Endothelial cell of umbilical vein (primary cell): ENCODE data around the gene GCNT2. TPM values are rescaled to one million over a fixed set of nuclear protein-coding genes. Genes with fewer than 3 reads are reported as not detected.

Experiments used
- BruUV-seq: library from RNA; stranded (reverse); fragments of 400-500 nt; replicated peaks from 2 replicates; lab custom pipeline; 2021; lab: Mats Ljungman, UMichigan
- CTCF ChIA-PET: fragments of 300-600, 350-600 bp; sonication (Branson Sonifier 250); formaldehyde crosslinking; loops from one replicate; lab custom pipeline; 2021; ENCODE audit warnings: antibody characterized with exemption, inconsistent platforms; lab: Charles Lee
- POLR2A ChIA-PET: fragments of 300-600, 350-600 bp; sonication (Branson Sonifier 250); formaldehyde crosslinking; loops from one replicate; lab custom pipeline; 2021; ENCODE audit warnings: antibody characterized with exemption, inconsistent platforms; lab: Charles Lee
- DNase-seq: peaks from one replicate; pipeline ENCODE4 v3.0.0-alpha.2; 2011; ENCODE audit warnings: low read depth, low spot score
- FAIRE-seq: peaks from 2 replicates; lab custom pipeline; 2011; peaks lifted over from hg19 to GRCh38; lab: Jason Lieb, UNC
- H2AFZ ChIP-seq: 2 replicates; pipeline ENCODE4 v1.6.0; 2012; ENCODE audit warnings: low read depth, low read length, control low read depth, inconsistent platforms
- H3K27ac ChIP-seq: 2 replicates; pipeline ENCODE4 v1.5.1; 2011; ENCODE audit warnings: low read depth, mild to moderate bottlenecking, control low read depth, low read length, moderate library complexity; ENCODE audit not compliant: insufficient read depth
- H3K27me3 ChIP-seq, 2 experiments: 2 replicates each; pipeline versions ENCODE4 v1.6.0 to v1.6.1; 2011; ENCODE audit warnings: low read length in 2 of 2, mixed read lengths in 1 of 2; ENCODE audit not compliant: control insufficient read depth in 2 of 2, insufficient read depth in 2 of 2
- H3K36me3 ChIP-seq, 2 experiments: 2 replicates in 1 of 2; 3 replicates in 1 of 2; pipeline ENCODE4 v1.5.1; 2011; ENCODE audit warnings: low read length in 2 of 2, mild to moderate bottlenecking in 1 of 2, moderate library complexity in 1 of 2; ENCODE audit not compliant: control insufficient read depth in 2 of 2, insufficient read depth in 2 of 2; ENCODE audit errors: extremely low read depth in 1 of 2
- H3K4me1 ChIP-seq: 3 replicates; pipeline ENCODE4 v1.5.1; 2011; ENCODE audit warnings: mild to moderate bottlenecking, low read length; ENCODE audit not compliant: control insufficient read depth, insufficient read depth; ENCODE audit errors: extremely low read depth
- H3K4me2 ChIP-seq: 2 replicates; pipeline ENCODE4 v1.6.1; 2011; ENCODE audit warnings: low read length, control low read depth, mixed read lengths; ENCODE audit not compliant: insufficient read depth
- H3K4me3 ChIP-seq, 3 experiments: fragments of 200-600 bp in 1 of 3; sonication (generic), shearing (Covaris generic) in 1 of 3; replicated peaks in 1 of 3; 2 replicates each; pipeline ENCODE4 v1.5.1; 2011 to 2016; ENCODE audit warnings: control low read depth in 3 of 3, low read length in 3 of 3, mild to moderate bottlenecking in 2 of 3, inconsistent platforms in 1 of 3, low read depth in 1 of 3, moderate library complexity in 1 of 3; ENCODE audit not compliant: insufficient read depth in 1 of 3
- H3K79me2 ChIP-seq: 2 replicates; pipeline ENCODE4 v1.6.0; 2012; ENCODE audit warnings: low read length, inconsistent platforms; ENCODE audit not compliant: control insufficient read depth, insufficient read depth
- H3K9ac ChIP-seq: replicated peaks from 2 replicates; pipeline ENCODE3; 2011; ENCODE audit warnings: low read length, control low read depth; ENCODE audit not compliant: insufficient read depth; ENCODE audit errors: extremely low read depth
- H3K9me1 ChIP-seq: replicated peaks from 3 replicates; pipeline ENCODE4 v1.6.0; 2011; ENCODE audit warnings: mild to moderate bottlenecking, low read length; ENCODE audit not compliant: control insufficient read depth, insufficient read depth; ENCODE audit errors: extremely low read depth
- H3K9me3 ChIP-seq: replicated peaks from 2 replicates; pipeline ENCODE4 v1.5.1; 2012; ENCODE audit warnings: low read length, inconsistent platforms; ENCODE audit not compliant: control insufficient read depth, insufficient read depth
- H4K20me1 ChIP-seq: replicated peaks from 2 replicates; pipeline ENCODE3; 2011; ENCODE audit warnings: mild to moderate bottlenecking, low read length; ENCODE audit not compliant: control insufficient read depth, insufficient read depth; ENCODE audit errors: extremely low read depth
- EZH2 ChIP-seq: IDR thresholded peaks from 2 replicates; pipeline ENCODE4 v1.6.1; 2012; ENCODE audit warnings: borderline replicate concordance, low read depth, mild to moderate bottlenecking, moderate library complexity, low read length, inconsistent platforms; ENCODE audit not compliant: severe bottlenecking
- FOS ChIP-seq: IDR thresholded peaks from 2 replicates; pipeline ENCODE4 v1.6.1; 2011; ENCODE audit warnings: mild to moderate bottlenecking, low read length, moderate library complexity, borderline replicate concordance; ENCODE audit not compliant: insufficient read depth
- GATA2 ChIP-seq: IDR thresholded peaks from 2 replicates; pipeline ENCODE4 v1.7.0; 2011; ENCODE audit warnings: low read depth, mild to moderate bottlenecking, moderate library complexity, mixed read lengths, low read length; ENCODE audit not compliant: insufficient read length, insufficient read depth
- JUN ChIP-seq: IDR thresholded peaks from 2 replicates; pipeline ENCODE4 v1.6.1; 2011; ENCODE audit warnings: borderline replicate concordance, low read depth; ENCODE audit not compliant: insufficient read length, insufficient read depth
- MYC ChIP-seq: IDR thresholded peaks from one replicate; pipeline ENCODE4 v1.6.1; 2011; ENCODE audit warnings: mild to moderate bottlenecking, low read depth, low read length
- POLR2A ChIP-seq: IDR thresholded peaks from 2 replicates; pipeline ENCODE4 v1.6.1; 2012; ENCODE audit warnings: low read depth, mild to moderate bottlenecking, control low read depth, low read length
- POLR2AphosphoS5 ChIP-seq: IDR thresholded peaks from 2 replicates; pipeline ENCODE4 v1.6.1; 2012; ENCODE audit warnings: low read depth, mild to moderate bottlenecking, control low read depth, low read length, moderate library complexity; ENCODE audit not compliant: insufficient read depth
- dilution Hi-C: fragments of 300-500 bp; cut with MboI; formaldehyde crosslinking; loops from one replicate; pipeline ENCODE4 v1.15.0; 2019; ENCODE audit warnings: low sequenced_read_pairs; ENCODE audit not compliant: extremely low pct_ligation_motif_present
- intact Hi-C: fragments of 100-400 bp; cut with micrococcal nuclease; formaldehyde crosslinking; loops from one replicate; pipeline ENCODE4 v1.10.0; 2022
- polyA plus RNA-seq, 4 experiments: library from polyadenylated mRNA; depleted of rRNA in 3 of 4; stranded (reverse) in 3 of 4; unstranded in 1 of 4; fragments of >200 nt; gene quantifications; 2 replicates each; pipeline versions ENCODE4 v1.2.1 to v1.2.3, GENCODE V29; 2011 to 2012; ENCODE audit warnings: missing spikeins in 1 of 4
- total RNA-seq: library from RNA; stranded (reverse); gene quantifications from 2 replicates; pipeline ENCODE4 v1.2.3, GENCODE V29; 2021
- TF ChIP-seq, protein P1 (sequence below), 2 donors: IDR thresholded peaks; 1 replicate in 1 of 2; 2 replicates in 1 of 2; pipeline ENCODE4 v1.5.1; 2011; ENCODE audit warnings: low read length in 2 of 2, mild to moderate bottlenecking in 2 of 2, moderate library complexity in 2 of 2, control low read depth in 1 of 2, inconsistent platforms in 1 of 2, low read depth in 1 of 2; ENCODE audit not compliant: insufficient read depth in 1 of 2; ENCODE audit errors: extremely low read depth in 1 of 2
- TF ChIP-seq, protein P2 (sequence below): IDR thresholded peaks from 2 replicates; pipeline ENCODE4 v1.6.1; 2011; ENCODE audit not compliant: insufficient read depth, insufficient read length

GCNT2 gene
- total and polyA plus RNA-seq, 2 donors (not counting 3 experiments of a cell fraction or from before 2014, with no cell fraction given) = 3.8 to 10.9 TPM

DNA sequence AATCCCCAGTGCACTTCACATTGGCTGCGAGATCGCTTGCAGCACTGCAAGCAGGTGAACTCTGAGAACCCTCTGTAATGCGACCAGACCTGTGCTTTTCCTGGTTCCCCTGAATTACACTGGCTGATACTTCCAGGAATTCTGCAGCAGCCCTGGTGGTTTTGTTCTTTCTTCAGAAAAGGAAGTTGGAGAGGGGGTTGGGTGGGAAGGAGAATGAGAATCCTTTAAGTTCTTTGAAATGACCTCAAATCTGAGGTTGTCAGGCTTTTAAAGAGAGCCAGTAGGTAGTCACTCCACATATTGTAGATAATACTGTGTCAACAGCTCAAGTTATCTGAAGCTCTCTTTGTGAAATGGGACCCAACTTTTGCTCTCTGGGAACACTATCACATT lies 62.4 kb downstream of the GCNT2 start:
- ChIA-PET CTCF (no interaction called here), POLR2A (no interaction called here)
- H4K20me1 ChIP-seq = no peaks in the 10 kb centered on the region
- H3K79me2 ChIP-seq = no peaks in the 10 kb centered on the region
- no peaks in the 10 kb centered on the region for H3K9me1 ChIP-seq
- FAIRE-seq (no peak), DNase-seq (no peak)
- H3K27me3 ChIP-seq = no peaks in the 10 kb centered on the region
- no peak overlapping the region for H3K9ac ChIP-seq
- intact Hi-C loops = no loop called here
- no peaks in the 10 kb centered on the region for H3K36me3 ChIP-seq
- no peaks in the 10 kb centered on the region for H3K9me3 ChIP-seq
- BruUV-seq = no TSS peak
- no peak for TF ChIP-seq GATA2
- TF ChIP-seq, protein P1, sequence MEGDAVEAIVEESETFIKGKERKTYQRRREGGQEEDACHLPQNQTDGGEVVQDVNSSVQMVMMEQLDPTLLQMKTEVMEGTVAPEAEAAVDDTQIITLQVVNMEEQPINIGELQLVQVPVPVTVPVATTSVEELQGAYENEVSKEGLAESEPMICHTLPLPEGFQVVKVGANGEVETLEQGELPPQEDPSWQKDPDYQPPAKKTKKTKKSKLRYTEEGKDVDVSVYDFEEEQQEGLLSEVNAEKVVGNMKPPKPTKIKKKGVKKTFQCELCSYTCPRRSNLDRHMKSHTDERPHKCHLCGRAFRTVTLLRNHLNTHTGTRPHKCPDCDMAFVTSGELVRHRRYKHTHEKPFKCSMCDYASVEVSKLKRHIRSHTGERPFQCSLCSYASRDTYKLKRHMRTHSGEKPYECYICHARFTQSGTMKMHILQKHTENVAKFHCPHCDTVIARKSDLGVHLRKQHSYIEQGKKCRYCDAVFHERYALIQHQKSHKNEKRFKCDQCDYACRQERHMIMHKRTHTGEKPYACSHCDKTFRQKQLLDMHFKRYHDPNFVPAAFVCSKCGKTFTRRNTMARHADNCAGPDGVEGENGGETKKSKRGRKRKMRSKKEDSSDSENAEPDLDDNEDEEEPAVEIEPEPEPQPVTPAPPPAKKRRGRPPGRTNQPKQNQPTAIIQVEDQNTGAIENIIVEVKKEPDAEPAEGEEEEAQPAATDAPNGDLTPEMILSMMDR (IDR thresholded peaks at IDR 0.05; ENCODE audit: extremely low read depth in 1 of 2, insufficient read depth in 1 of 2, low read depth in 1 of 2, low read length in 2 of 2) = no peak
- no peak for TF ChIP-seq JUN
- TF ChIP-seq FOS = no peak
- TF ChIP-seq POLR2AphosphoS5 = no peak
- no peak for TF ChIP-seq EZH2
- TF ChIP-seq, protein P2, sequence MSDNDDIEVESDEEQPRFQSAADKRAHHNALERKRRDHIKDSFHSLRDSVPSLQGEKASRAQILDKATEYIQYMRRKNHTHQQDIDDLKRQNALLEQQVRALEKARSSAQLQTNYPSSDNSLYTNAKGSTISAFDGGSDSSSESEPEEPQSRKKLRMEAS = no peak
- TF ChIP-seq MYC = no peak
- no peak for TF ChIP-seq POLR2A
- H3K4me1 ChIP-seq = no peaks in the 10 kb centered on the region
- H3K4me2 ChIP-seq = no peak overlapping the region
- dilution Hi-C loops = no loop called here
- no peak overlapping the region for H2AFZ ChIP-seq
- H3K27ac ChIP-seq = no peak overlapping the region
- H3K4me3 ChIP-seq = no peak overlapping the region
